ENCODE results near the gene EIF2B2.
"Not testable (repeated sequence)": the region's sequence is repeated elsewhere in the genome, so short reads cannot be mapped to it uniquely, and the experiment has no call there.

Gene EIF2B2

GRCh38 chr14:74995781-74996180 is 6.9 kb upstream of the EIF2B2 start:
- DNase-seq (ENCODE audit: low read depth), result not testable (repeated sequence)

- DNase-seq (ENCODE audit: low read depth), result no peak
Observed at GRCh38 chr14:75001261-75001660, 1.5 kb upstream of the EIF2B2 start.

- DNase-seq (ENCODE audit: low read depth), result no peak
Observed at GRCh38 chr14:75001899-75002298, 822 bp upstream of the EIF2B2 start.

GRCh38 chr14:75003250-75004027 is 718 bp downstream of the EIF2B2 start:
- DNase-seq (ENCODE audit: low read depth), result no peak

GRCh38 chr14:75005357-75005756 is 2.6 kb downstream of the EIF2B2 start:
- DNase-seq (ENCODE audit: low read depth), result no peak

- DNase-seq (ENCODE audit: low read depth), result no peak
Observed at GRCh38 chr14:75009176-75009575, 6.5 kb downstream of the EIF2B2 start.

GRCh38 chr14:75010472-75011093 is 7.9 kb downstream of the EIF2B2 start:
- no peak for DNase-seq (ENCODE audit: low read depth)

GRCh38 chr14:75011356-75011994 is 8.8 kb downstream of the EIF2B2 start:
- no peak for DNase-seq (ENCODE audit: low read depth)

- no peak for DNase-seq (ENCODE audit: low read depth)
Observed at GRCh38 chr14:75013290-75013689, 10.6 kb downstream of the EIF2B2 start.

GRCh38 chr14:75015496-75015895 is 12.8 kb downstream of the EIF2B2 start:
- no peak for DNase-seq (ENCODE audit: low read depth)

GRCh38 chr14:75016815-75017214 is 14.1 kb downstream of the EIF2B2 start:
- no peak for DNase-seq (ENCODE audit: low read depth)

GRCh38 chr14:75018694-75019093 is 16.0 kb downstream of the EIF2B2 start:
- DNase-seq (ENCODE audit: low read depth), result no peak

- no peak for DNase-seq (ENCODE audit: low read depth)
Observed at GRCh38 chr14:75022655-75023054, 19.9 kb downstream of the EIF2B2 start.

- no peak for DNase-seq (ENCODE audit: low read depth)
Observed at GRCh38 chr14:75023108-75023507, 20.4 kb downstream of the EIF2B2 start.

- no peak for DNase-seq (ENCODE audit: low read depth)
Observed at GRCh38 chr14:75025082-75025481, 22.4 kb downstream of the EIF2B2 start.

GRCh38 chr14:75025876-75026275 is 23.2 kb downstream of the EIF2B2 start:
- no peak for DNase-seq (ENCODE audit: low read depth)

- no peak for DNase-seq (ENCODE audit: low read depth)
Observed at GRCh38 chr14:75030147-75030546, 27.4 kb downstream of the EIF2B2 start.

- DNase-seq (ENCODE audit: low read depth), result no peak
Observed at GRCh38 chr14:75032939-75033338, 30.2 kb downstream of the EIF2B2 start.

GRCh38 chr14:75040507-75040906 is 37.8 kb downstream of the EIF2B2 start:
- DNase-seq (ENCODE audit: low read depth), result no peak

- no peak for DNase-seq (ENCODE audit: low read depth)
Observed at GRCh38 chr14:75040959-75041358, 38.2 kb downstream of the EIF2B2 start.

- DNase-seq (ENCODE audit: low read depth), result no peak
Observed at GRCh38 chr14:75041613-75042012, 38.9 kb downstream of the EIF2B2 start.

- DNase-seq (ENCODE audit: low read depth), result no peak
Observed at GRCh38 chr14:75042035-75042434, 39.3 kb downstream of the EIF2B2 start.

GRCh38 chr14:75044322-75044721 is 41.6 kb downstream of the EIF2B2 start:
- DNase-seq (ENCODE audit: low read depth), result no peak
